GM23338 (cell line): ENCODE data around the gene ALPL. TPM values are rescaled to one million over a fixed set of nuclear protein-coding genes. Genes with fewer than 3 reads are reported as not detected.

ENCODE experiments used
- ATAC-seq: fragments of 200-7000 bp; cut with Tn5 transposase; 3 replicates; pipeline ENCODE4 v1.9.1; 2020
- DNase-seq: peaks from one replicate; pipeline ENCODE4 v3.0.0-alpha.2; 2015; ENCODE audit warnings: low spot score
- H2AFZ ChIP-seq: fragments of 200-600 bp; sonication (generic); 2 replicates; pipeline ENCODE4 v1.8.0; 2016; ENCODE audit warnings: antibody characterized with exemption, mild to moderate bottlenecking, moderate library complexity
- H3F3A ChIP-seq: fragments of 200-600 bp; sonication (generic); replicated peaks from 2 replicates; pipeline ENCODE4 v1.8.0; 2017; ENCODE audit warnings: antibody characterized with exemption, mixed run types, low read depth
- H3K27ac ChIP-seq: fragments of 200-600 bp; sonication (generic); 2 replicates; pipeline ENCODE4 v1.6.1; 2016; ENCODE audit warnings: low read depth
- H3K27me3 ChIP-seq: fragments of 200-600 bp; sonication (generic); 2 replicates; pipeline ENCODE4 v1.8.0; 2016; ENCODE audit warnings: mild to moderate bottlenecking, mixed run types, moderate library complexity; ENCODE audit not compliant: insufficient read depth
- H3K36me3 ChIP-seq: fragments of 200-600 bp; sonication (generic); 2 replicates; pipeline ENCODE4 v1.8.0; 2016; ENCODE audit warnings: mild to moderate bottlenecking; ENCODE audit not compliant: insufficient read depth
- H3K4me1 ChIP-seq: fragments of 200-600 bp; sonication (generic); 2 replicates; pipeline ENCODE4 v1.8.0; 2016; ENCODE audit warnings: mild to moderate bottlenecking, moderate library complexity; ENCODE audit not compliant: insufficient read depth
- H3K4me2 ChIP-seq: fragments of 200-600 bp; sonication (generic); 2 replicates; pipeline ENCODE4 v1.7.1; 2017; ENCODE audit warnings: mixed run types
- H3K4me3 ChIP-seq: fragments of 200-600 bp; sonication (generic); 2 replicates; pipeline ENCODE4 v1.6.1; 2016; ENCODE audit warnings: mixed run types
- H3K79me2 ChIP-seq: fragments of 200-600 bp; sonication (generic); replicated peaks from 2 replicates; pipeline ENCODE4 v1.8.0; 2017; ENCODE audit warnings: mild to moderate bottlenecking; ENCODE audit not compliant: insufficient read depth
- H3K9me2 ChIP-seq: fragments of 200-600 bp; sonication (generic); 2 replicates; pipeline ENCODE4 v1.8.0; 2017; ENCODE audit not compliant: insufficient read depth
- H4K20me1 ChIP-seq: fragments of 200-600 bp; sonication (generic); replicated peaks from 2 replicates; pipeline ENCODE4 v1.8.0; 2017; ENCODE audit warnings: mild to moderate bottlenecking; ENCODE audit not compliant: insufficient read depth
- H3K27ac Mint-ChIP-seq: 2 replicates; pipeline ENCODE4 v1.8.0; 2020; ENCODE audit warnings: inconsistent platforms, mild to moderate bottlenecking, moderate library complexity, mixed read lengths
- H3K27me3 Mint-ChIP-seq: 3 replicates; pipeline ENCODE4 v1.8.0; 2022; ENCODE audit warnings: low read depth, mild to moderate bottlenecking, moderate library complexity, mixed read lengths, inconsistent platforms; ENCODE audit not compliant: insufficient read depth, poor library complexity
- H3K36me3 Mint-ChIP-seq: 3 replicates; pipeline ENCODE4 v1.8.0; 2021; ENCODE audit warnings: low read depth, mild to moderate bottlenecking, inconsistent platforms, moderate library complexity, mixed read lengths
- H3K4me1 Mint-ChIP-seq: 3 replicates; pipeline ENCODE4 v1.8.0; 2020; ENCODE audit warnings: mild to moderate bottlenecking, inconsistent platforms, mixed read lengths
- H3K4me3 Mint-ChIP-seq: 3 replicates; pipeline ENCODE4 v1.8.0; 2021; ENCODE audit warnings: moderate library complexity, mild to moderate bottlenecking, inconsistent platforms, mixed read lengths
- H3K9me3 Mint-ChIP-seq: 3 replicates; pipeline ENCODE4 v1.8.0; 2020; ENCODE audit warnings: moderate library complexity, mild to moderate bottlenecking, inconsistent platforms, mixed read lengths
- CREB1 ChIP-seq: fragments of 250-450 bp; sonication (Bioruptor Pico); IDR thresholded peaks from 2 replicates; pipeline ENCODE4 v1.5.0; 2020; ENCODE audit warnings: low read depth, mild to moderate bottlenecking, moderate library complexity
- CTCF ChIP-seq, 2 experiments: fragments of 200-600 bp in 1 of 2; sonication (generic) in 1 of 2; conservative IDR thresholded peaks; 2 replicates each; pipeline versions ENCODE4 v1.5.1 to v1.6.1; 2016 to 2017; ENCODE audit warnings: antibody characterized with exemption in 2 of 2, low read depth in 2 of 2, mild to moderate bottlenecking in 2 of 2, moderate library complexity in 1 of 2
- ETS1 ChIP-seq: IDR thresholded peaks from 2 replicates; pipeline ENCODE4 v1.6.1; 2016; ENCODE audit warnings: antibody characterized with exemption
- EZH2 ChIP-seq: fragments of 200-600 bp; sonication (generic); IDR thresholded peaks from one replicate; pipeline ENCODE4 v1.8.0; 2017; ENCODE audit warnings: antibody characterized with exemption, mild to moderate bottlenecking, low read depth; ENCODE audit not compliant: unreplicated experiment
- EZH2phosphoT487 ChIP-seq: fragments of 200-600 bp; sonication (generic); IDR thresholded peaks from one replicate; pipeline ENCODE4 v1.8.1; 2018; ENCODE audit warnings: antibody characterized with exemption; ENCODE audit not compliant: unreplicated experiment
- JUNB ChIP-seq: IDR thresholded peaks from one replicate; pipeline ENCODE4 v1.6.1; 2016; ENCODE audit warnings: antibody characterized with exemption; ENCODE audit not compliant: unreplicated experiment
- NANOG ChIP-seq: IDR thresholded peaks from 2 replicates; pipeline ENCODE4 v1.6.1; 2016; ENCODE audit warnings: antibody characterized with exemption, borderline replicate concordance
- POLR2AphosphoS5 ChIP-seq: IDR thresholded peaks from 2 replicates; pipeline ENCODE4 v1.6.1; 2016; ENCODE audit warnings: antibody characterized with exemption, low read depth
- REST ChIP-seq: IDR thresholded peaks from one replicate; pipeline ENCODE4 v1.6.1; 2018; ENCODE audit warnings: antibody characterized with exemption; ENCODE audit not compliant: unreplicated experiment
- STAT1 ChIP-seq: IDR thresholded peaks from one replicate; pipeline ENCODE4 v1.6.1; 2016; ENCODE audit warnings: antibody characterized with exemption; ENCODE audit not compliant: unreplicated experiment
- ZNF114 ChIP-seq: fragments of 250-450 bp; sonication (Bioruptor Pico); IDR thresholded peaks from 2 replicates; pipeline ENCODE4 v1.5.0; 2020; ENCODE audit warnings: mild to moderate bottlenecking, moderate library complexity
- ZNF331 ChIP-seq: fragments of 250-450 bp; sonication (Bioruptor Pico); IDR thresholded peaks from 2 replicates; pipeline ENCODE4 v1.5.0; 2020; ENCODE audit warnings: low read depth, mild to moderate bottlenecking, moderate library complexity
- ZNF462 ChIP-seq: fragments of 250-450 bp; sonication (Bioruptor Pico); IDR thresholded peaks from 2 replicates; pipeline ENCODE4 v1.5.0; 2020; ENCODE audit warnings: mild to moderate bottlenecking, moderate library complexity
- polyA plus RNA-seq: library from polyadenylated mRNA; unstranded; fragments of >200 nt; fragmentation: Nextera tagmentation; extraction: Ambion mirVana; gene quantifications from 2 replicates; pipeline ENCODE4 v1.2.1, GENCODE V29; 2016
- total RNA-seq: library from RNA; depleted of rRNA; stranded (reverse); fragments of >200 nt; shearing (Covaris generic); gene quantifications from 2 replicates; pipeline ENCODE4 v1.2.3, GENCODE V29; 2014

ALPL gene
- total and polyA plus RNA-seq, 2 experiments from 2014 or later = 116 to 187 TPM

- no peaks in the 10 kb centered on the region for H3K36me3 Mint-ChIP-seq
- H3K4me3 Mint-ChIP-seq = no peak overlapping the region
- Histone ChIP-seq H3F3A (peaks cover under 1% of the 10 kb centered on the region; the same call in 1 of the 2 replicates), H3K27me3 (no peaks in the 10 kb centered on the region), H3K9me2 (no peaks in the 10 kb centered on the region), H2AFZ (no peak overlapping the region), H3K4me3 (no peak overlapping the region), H4K20me1 (peaks cover 13% of the 10 kb centered on the region), H3K4me2 (no peak overlapping the region), H3K27ac (no peak overlapping the region), H3K36me3 (no peaks in the 10 kb centered on the region), H3K4me1 (peaks cover 13% of the 10 kb centered on the region), H3K79me2 (peaks cover 30% of the 10 kb centered on the region)
- DNase-seq (no peak), ATAC-seq (no peak)
- peaks cover 12% of the 10 kb centered on the region for H3K27me3 Mint-ChIP-seq
- no peak for TF ChIP-seq NANOG
- TF ChIP-seq ZNF331 (CRISPR knock-in tag) = no peak
- no peak for TF ChIP-seq JUNB
- TF ChIP-seq EZH2phosphoT487 = no peak
- no peak for TF ChIP-seq CREB1 (CRISPR knock-in tag)
- TF ChIP-seq ZNF462 (CRISPR knock-in tag) = no peak
- no peak for TF ChIP-seq ZNF114 (CRISPR knock-in tag)
- no peak for TF ChIP-seq EZH2
- no peak for TF ChIP-seq CTCF (conservative IDR thresholded peaks at IDR 0.05; ENCODE audit: low read depth in 2 of 2)
- TF ChIP-seq ETS1 = no peak
- TF ChIP-seq STAT1 = no peak
- no peak for TF ChIP-seq REST
- no peak for TF ChIP-seq POLR2AphosphoS5
- no peaks in the 10 kb centered on the region for H3K9me3 Mint-ChIP-seq
- peak overlapping the region; percentile 36; the same call in 1 of the 2 replicates for H3K27ac Mint-ChIP-seq
- peaks cover 28% of the 10 kb centered on the region for H3K4me1 Mint-ChIP-seq
Measured at GRCh38 chr1:21544095-21544494, 34.9 kb downstream of the ALPL start.
